Astrocyte of the cerebellum (primary cell): ENCODE results near the gene OR7G3.

ENCODE experiments used
- DNase-seq: peaks from one replicate; pipeline ENCODE4 v3.0.0-alpha.2; 2011; ENCODE audit warnings: low read depth
- H3K4me3 ChIP-seq: 2 replicates; pipeline ENCODE4 v1.5.1; 2011; ENCODE audit warnings: mild to moderate bottlenecking, low read depth, low read length, moderate library complexity
- CTCF ChIP-seq: IDR thresholded peaks from 2 replicates; pipeline ENCODE4 v1.5.1; 2012; ENCODE audit warnings: low read length, low read depth, moderate library complexity, mild to moderate bottlenecking; ENCODE audit errors: missing control alignments
- in situ Hi-C: cut with HindIII; loops from 2 replicates; pipeline ENCODE4 v1.10.0; 2017; ENCODE audit warnings: low sequenced_read_pairs

The OR7G3 gene

GRCh38 chr19:9078651-9079050 is 48.1 kb downstream of the OR7G3 start:
- in situ Hi-C loops, result loop anchor here (25.0 kb wide), 1 partner anchor 416 kb away; no protein-coding TSS in a partner anchor
- no peak for DNase-seq
- H3K4me3 ChIP-seq, result no peak overlapping the region
- TF ChIP-seq CTCF, result no peak

- DNase-seq, result no peak
- no peak overlapping the region for H3K4me3 ChIP-seq
- in situ Hi-C loops, result loop anchor here (25.0 kb wide), 1 partner anchor 415 kb away; no protein-coding TSS in a partner anchor
- TF ChIP-seq CTCF, result no peak
Measured at GRCh38 chr19:9076901-9077300, 49.8 kb downstream of the OR7G3 start.
